ENCODE measurements around the gene TRANK1.

TRANK1 gene

GRCh38 chr3:36840453-36840921 is 104.4 kb downstream of the TRANK1 start:
- FAIRE-seq: no peak

GRCh38 chr3:36837089-36837488 is 107.8 kb downstream of the TRANK1 start:
- no peak for FAIRE-seq

GRCh38 chr3:36833160-36833814 is 111.6 kb downstream of the TRANK1 start:
- no peak for FAIRE-seq

GRCh38 chr3:36832406-36832805 is 112.4 kb downstream of the TRANK1 start:
- no peak for FAIRE-seq

GRCh38 chr3:36827133-36827532 is 117.7 kb downstream of the TRANK1 start:
- no peak for FAIRE-seq

GRCh38 chr3:36826240-36826639 is 118.6 kb downstream of the TRANK1 start:
- no peak for FAIRE-seq

GRCh38 chr3:36824443-36824842 is 120.4 kb downstream of the TRANK1 start:
- FAIRE-seq: no peak

GRCh38 chr3:36823806-36824205 is 121.0 kb downstream of the TRANK1 start:
- FAIRE-seq: no peak

GRCh38 chr3:36820083-36820482 is 124.8 kb downstream of the TRANK1 start:
- no peak for FAIRE-seq

- no peak for FAIRE-seq
These were observed 126.9 kb downstream of the TRANK1 start for GRCh38 chr3:36817806-36818533.

- FAIRE-seq: no peak
These were observed 129.5 kb downstream of the TRANK1 start for GRCh38 chr3:36815375-36815774.

- no peak for FAIRE-seq
These were observed 130.1 kb downstream of the TRANK1 start for GRCh38 chr3:36814776-36815175.

GRCh38 chr3:36814066-36814717 is 130.7 kb downstream of the TRANK1 start:
- FAIRE-seq: no peak

- FAIRE-seq: no peak
These were observed 131.5 kb downstream of the TRANK1 start for GRCh38 chr3:36813305-36813704.

- no peak for FAIRE-seq
These were observed 132.6 kb downstream of the TRANK1 start for GRCh38 chr3:36812240-36812639.

- no peak for FAIRE-seq
These were observed 133.1 kb downstream of the TRANK1 start for GRCh38 chr3:36811768-36812167.

GRCh38 chr3:36804295-36805055 is 140.4 kb downstream of the TRANK1 start:
- FAIRE-seq: no peak

- FAIRE-seq: no peak
These were observed 141.6 kb downstream of the TRANK1 start for GRCh38 chr3:36803091-36803791.

GRCh38 chr3:36800533-36801116 is 144.2 kb downstream of the TRANK1 start:
- no peak for FAIRE-seq

GRCh38 chr3:36796881-36797280 is 148.0 kb downstream of the TRANK1 start:
- FAIRE-seq: no peak

GRCh38 chr3:36796161-36796560 is 148.7 kb downstream of the TRANK1 start:
- FAIRE-seq: no peak

- FAIRE-seq: no peak
These were observed 149.2 kb downstream of the TRANK1 start for GRCh38 chr3:36795622-36796021.

All from colon (tissue), 2 donors.